ENCODE measurements around the gene AQP3.

DNA sequence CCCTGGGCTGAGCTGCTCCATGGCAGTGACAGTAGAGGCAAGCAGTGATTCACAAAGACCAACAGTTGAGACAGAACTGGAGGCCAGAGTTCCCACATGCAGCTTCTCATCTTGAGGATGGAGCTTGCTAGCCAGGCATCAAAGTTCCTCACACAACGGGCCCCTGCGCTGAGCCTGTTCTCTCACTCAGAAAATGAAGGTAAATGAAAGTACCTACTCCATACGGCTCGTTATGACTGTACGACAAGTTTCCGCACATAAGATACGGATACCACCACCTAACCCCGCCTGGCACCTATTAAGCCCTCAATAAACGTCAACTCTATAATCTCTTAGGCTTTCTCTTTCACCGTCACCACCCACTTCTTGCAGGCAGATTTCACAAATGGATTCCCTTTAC lies 13.5 kb upstream of the AQP3 start:
- TF ChIP-seq, protein P1, sequence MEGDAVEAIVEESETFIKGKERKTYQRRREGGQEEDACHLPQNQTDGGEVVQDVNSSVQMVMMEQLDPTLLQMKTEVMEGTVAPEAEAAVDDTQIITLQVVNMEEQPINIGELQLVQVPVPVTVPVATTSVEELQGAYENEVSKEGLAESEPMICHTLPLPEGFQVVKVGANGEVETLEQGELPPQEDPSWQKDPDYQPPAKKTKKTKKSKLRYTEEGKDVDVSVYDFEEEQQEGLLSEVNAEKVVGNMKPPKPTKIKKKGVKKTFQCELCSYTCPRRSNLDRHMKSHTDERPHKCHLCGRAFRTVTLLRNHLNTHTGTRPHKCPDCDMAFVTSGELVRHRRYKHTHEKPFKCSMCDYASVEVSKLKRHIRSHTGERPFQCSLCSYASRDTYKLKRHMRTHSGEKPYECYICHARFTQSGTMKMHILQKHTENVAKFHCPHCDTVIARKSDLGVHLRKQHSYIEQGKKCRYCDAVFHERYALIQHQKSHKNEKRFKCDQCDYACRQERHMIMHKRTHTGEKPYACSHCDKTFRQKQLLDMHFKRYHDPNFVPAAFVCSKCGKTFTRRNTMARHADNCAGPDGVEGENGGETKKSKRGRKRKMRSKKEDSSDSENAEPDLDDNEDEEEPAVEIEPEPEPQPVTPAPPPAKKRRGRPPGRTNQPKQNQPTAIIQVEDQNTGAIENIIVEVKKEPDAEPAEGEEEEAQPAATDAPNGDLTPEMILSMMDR (IDR thresholded peaks at IDR 0.05; ENCODE audit: low read depth, low read length, poor library complexity, severe bottlenecking): no peak
- TF ChIP-seq EZH2phosphoT487 (IDR thresholded peaks at IDR 0.05; ENCODE audit: borderline replicate concordance, low read length): no peak

All from DOHH2 (cell line).